Cardiac septum (tissue), 1 donor: ENCODE results near the gene EBPL. TPM values are rescaled to one million over a fixed set of nuclear protein-coding genes. Genes with fewer than 3 reads are reported as not detected.
"Not testable (repeated sequence)": the region's sequence is repeated elsewhere in the genome, so short reads cannot be mapped to it uniquely, and the experiment has no call there.

Experiments
- DNase-seq: peaks from one replicate; pipeline ENCODE4 v3.0.0-alpha.2; 2020; ENCODE audit warnings: low spot score
- intact Hi-C: fragments of 100-400 bp; cut with DNase I; formaldehyde crosslinking; loops from one replicate; pipeline ENCODE4 v1.14.0; 2022
- long read RNA-seq: library from polyadenylated mRNA; unstranded; transcript quantifications from one replicate; pipeline ENCODE4 v2.0.0, GENCODE V29; 2021
- total RNA-seq: library from RNA; stranded (reverse); fragmentation: NEBNext Ultra II Directional; extraction: Animal tissue kit (Norgen Biotek cat#: 25700); gene quantifications from one replicate; pipeline ENCODE4 v1.2.1, GENCODE V29; 2021
- donor health status: DM: no; HTN: no; CAD: no.

EBPL gene
- 6.7 TPM for total RNA-seq
- long read RNA-seq, partial matches to known transcripts: 0 of 7 reads
- long read RNA-seq, other reads (novel, unspliced or antisense): 0 of 7 reads

DNA sequence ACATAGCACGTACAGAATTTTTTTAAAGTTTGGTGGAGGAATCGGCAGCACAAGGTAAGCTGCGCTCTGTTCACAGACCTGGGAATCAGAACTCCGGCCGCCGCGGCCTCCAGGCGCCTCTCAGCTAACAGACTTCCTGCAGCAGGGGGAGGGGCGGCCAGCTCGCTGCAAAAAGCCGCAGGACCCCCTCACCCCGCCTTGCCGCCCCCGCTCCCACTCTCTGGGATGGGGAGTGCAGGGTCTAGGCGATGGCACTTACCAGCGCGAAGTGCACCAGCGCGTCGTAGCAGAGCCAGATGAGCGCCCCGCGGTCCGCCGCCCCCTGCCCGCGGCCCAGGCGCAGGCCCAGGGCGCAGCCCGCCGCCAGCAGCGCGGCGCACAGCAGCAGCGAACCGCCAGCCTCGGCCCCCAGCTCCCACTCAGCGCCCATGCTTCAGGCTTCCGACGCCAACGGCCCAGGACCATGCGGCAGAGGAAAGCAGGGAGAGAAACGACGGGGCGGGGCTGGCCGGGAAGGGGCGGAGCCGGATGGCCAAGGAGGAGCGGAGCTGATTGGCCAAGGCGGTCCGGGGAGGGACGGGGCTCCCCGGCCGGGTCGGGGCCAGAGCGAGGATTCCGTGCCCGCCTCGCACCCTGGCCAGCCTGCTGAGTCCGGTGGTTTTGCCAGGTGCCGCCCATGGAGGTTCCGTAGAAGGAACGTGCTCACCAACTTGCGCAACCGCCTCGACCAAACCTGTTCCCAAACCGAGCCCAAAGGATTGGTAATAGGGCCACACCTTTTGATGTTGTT lies at the start of gene EBPL:
Gene EBPL, minus strand, starts transcription at position 492 of the 790 bp plus-strand sequence. Its CDS starts 62 bp downstream, at position 430.
- intact Hi-C loops: loop anchor here (2.0 kb wide), 1 partner anchor 102 kb away; the partner anchor contains the start of gene KPNA3
- DNase-seq: peak; percentile 98

DNA sequence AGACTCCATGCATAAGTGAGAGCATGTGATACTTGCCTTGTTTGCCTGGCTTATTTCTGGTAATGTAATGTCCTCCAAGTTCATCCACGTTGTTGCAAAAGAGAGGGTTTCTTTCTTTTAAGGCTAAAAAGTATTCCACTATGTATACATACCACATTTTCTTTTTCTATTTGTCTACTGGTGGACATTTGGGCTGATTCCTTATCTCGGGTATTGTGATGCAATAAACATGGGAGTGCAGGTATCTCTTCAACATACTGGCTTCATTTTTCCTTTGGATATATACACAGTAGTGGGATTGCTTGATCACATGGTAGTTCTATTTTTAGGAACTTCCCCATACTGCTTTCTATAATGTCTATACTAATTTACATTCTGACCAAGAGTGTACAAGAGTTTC lies 49.6 kb upstream of the EBPL start:
- intact Hi-C loops: no loop called here
- no peak for DNase-seq

DNA sequence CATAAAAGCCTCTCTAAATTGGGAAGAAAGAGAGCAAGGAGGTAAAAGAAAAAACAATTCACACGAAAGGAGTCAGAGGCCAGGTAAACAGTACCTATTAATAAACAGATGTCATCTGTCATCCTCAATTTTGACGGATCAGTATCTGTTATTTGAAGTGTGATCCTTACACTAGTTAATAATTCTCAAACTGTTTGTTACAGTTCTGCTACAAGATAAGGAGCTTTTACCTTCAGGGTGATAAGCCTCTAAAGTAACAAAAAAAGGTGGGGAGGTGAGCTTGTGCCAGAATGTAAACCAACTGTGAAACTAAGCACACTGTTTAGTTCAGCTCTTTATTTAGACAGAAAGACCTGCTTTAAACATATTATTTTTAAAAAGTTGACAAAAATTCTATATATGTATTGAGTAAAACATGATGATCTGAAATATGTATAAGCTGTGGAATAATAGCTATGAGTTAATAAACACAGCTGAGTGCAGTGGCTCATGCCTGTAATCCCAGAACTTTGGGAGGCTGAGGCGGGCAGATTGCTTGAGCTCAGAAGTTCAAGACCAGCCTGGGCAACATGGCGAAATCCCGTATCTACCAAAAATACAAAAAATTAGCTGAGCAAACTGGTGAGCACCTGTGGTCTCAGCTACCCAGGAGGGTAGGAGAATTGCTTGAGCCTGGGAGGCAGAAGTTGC lies 48.4 kb upstream of the EBPL start:
- intact Hi-C loops: no loop called here
- no peak for DNase-seq

DNA sequence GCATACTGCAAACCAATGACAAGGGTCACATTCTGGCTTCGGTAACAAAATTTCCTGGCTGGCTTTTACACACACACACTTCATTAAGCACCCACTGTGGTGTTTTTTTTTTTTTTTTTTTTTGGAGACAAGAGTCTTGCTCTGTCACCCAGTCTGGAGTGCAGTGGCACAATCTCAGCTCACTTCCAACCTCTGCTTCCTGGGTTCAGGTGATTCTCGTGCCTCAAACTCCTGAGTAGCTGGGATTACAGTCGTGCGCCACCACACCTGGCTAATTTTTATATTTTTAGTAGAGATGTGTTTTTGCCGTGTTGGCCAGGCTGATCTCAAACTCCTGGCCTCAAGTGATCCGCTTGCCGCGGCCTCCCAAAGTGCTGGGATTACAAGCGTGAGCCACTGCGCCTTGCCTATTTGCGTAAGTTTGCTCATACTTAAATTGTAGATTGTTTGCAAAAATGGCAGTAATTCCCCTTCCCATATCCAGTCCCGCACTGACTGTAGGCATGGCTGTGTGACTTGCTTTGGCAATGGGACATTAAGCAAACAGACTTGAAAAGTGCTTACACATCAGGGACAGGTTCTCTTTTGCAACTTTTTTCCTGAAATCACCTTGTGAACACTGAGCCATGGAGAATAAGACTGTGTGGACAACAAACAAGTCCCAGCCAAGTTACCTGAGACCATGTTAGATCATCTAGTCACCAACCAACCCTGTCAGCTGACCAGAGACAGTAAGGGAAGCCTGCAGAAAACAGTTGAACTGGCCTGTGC lies 42.1 kb upstream of the EBPL start:
- DNase-seq: no peak
- intact Hi-C loops: no loop called here

DNA sequence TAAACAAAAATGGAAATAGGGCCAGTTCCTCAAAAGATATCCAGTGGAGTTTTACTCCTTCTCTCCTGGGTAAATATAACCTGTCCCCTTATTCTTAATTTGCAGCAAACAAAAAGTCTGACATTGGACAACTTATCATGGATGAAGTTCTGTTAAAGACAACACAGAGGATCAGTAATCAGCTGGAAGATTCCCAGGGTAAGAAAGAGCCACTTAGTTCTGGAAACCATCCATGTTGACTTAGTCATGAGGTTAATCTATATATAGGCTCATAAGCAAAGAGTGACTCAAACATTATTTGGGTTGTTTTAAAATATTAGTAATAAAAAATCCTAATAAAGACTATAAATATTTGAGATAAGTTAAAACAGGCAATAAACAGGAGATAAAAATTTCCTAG lies 40.5 kb upstream of the EBPL start:
- intact Hi-C loops: no loop called here
- DNase-seq: no peak

DNA sequence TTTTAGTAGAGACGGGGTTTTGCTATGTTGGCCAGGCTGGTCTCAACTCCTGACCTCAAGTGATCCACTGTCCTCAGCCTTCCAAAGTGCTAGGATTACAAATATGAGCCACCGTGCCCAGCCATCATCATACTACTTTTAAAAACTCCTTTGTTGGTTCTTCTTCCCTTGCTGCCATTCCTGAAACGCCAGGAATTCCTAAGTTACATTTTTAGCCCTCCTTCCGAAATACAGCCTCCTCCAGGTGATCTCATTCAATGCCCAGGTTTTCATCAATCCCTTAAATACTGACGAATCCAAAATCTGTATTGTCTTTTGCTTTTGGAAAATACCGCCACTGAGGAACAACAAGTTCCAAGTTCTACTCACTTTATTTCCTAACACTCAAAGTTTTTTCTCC lies 25.3 kb upstream of the EBPL start:
- no peak for DNase-seq
- intact Hi-C loops: no loop called here

DNA sequence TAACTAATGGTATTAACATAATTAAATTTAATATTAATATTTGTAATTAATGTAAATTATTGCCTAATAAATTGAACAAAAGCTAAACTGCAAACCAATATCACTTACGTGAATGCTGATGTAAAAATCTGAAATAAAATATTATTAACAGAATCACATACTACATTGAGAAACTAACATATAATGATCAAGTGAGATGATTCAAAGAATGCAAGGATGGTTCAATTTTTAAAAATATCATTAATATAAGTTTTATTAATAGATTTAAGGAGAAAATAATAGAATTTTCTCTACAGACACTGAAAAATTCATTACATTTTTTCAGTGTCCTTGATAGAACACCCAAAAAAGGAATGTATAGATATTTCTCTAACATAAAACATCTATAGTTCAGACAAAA lies 23.5 kb upstream of the EBPL start:
- intact Hi-C loops: no loop called here
- DNase-seq: no peak

DNA sequence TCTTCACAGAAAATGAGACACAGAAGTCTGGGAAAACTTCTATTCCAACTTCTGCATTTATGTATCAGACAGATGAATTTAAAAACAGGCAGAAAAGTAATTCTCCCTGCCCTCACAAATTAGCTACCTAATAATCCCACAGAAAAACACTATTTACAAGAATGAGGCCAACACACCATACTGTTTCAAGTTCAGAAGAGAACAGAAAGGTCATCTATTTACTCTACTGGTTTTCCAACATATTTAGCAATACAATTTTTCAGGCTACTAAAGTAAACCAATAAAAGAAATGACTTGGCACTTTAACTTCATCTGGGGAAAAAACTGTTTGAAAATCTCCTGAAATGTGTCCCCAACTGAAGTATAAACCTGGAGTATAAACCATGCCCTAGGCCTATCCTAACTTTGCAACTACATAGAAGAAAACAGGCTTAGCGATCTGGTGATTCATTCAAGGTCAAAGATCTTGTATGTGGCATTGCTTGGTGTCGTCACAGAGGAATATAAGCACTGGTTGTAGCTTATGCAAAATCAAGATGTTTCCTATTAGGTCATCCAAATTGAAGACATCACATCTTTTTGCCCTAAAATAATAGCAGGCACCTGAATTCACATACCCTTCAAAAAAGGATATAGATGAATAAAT lies 20.1 kb upstream of the EBPL start:
- no peak for DNase-seq
- intact Hi-C loops: no loop called here

DNA sequence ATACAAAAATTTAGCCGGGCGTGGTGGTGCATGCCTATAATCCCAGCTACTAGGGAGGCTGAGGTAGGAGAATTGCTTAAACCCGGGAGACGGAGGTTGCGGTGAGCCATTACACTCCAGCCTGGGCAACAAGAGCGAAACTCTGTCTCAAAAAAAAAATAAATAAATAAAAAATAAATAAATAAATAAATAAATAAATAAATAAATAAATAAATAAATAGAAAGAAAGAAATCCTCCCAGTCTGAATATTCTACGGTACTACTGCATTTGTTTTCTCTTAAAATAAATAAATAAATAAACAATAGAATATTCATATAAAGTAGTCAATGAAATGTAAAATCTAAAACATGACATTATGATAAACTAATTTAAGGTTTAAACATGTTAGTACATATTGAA lies 13.0 kb upstream of the EBPL start:
- intact Hi-C loops: not testable (repeated sequence)

DNA sequence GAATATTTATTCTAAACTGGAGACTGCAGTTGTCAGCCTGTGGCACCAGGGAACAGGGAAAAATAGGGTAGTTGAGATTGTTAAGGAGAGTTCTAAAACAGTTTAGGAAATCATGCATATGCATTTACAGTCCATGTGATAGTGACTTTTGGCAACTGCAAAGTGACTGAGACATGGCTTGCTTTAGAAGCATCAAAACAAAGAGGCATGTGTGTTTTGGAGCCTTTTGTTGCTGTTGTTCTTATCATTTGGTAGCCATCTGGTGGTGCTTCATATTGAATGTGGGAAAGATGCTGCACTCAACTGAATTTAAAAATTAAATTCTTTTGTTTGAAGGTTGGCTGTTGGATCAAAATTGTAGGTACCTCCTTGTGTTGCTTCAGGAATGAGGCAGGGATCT lies 10.2 kb upstream of the EBPL start:
- intact Hi-C loops: no loop called here
- no peak for DNase-seq

More for the DNA sequence above, 13.0 kb upstream of the EBPL start:
- not testable (repeated sequence) for DNase-seq

DNA sequence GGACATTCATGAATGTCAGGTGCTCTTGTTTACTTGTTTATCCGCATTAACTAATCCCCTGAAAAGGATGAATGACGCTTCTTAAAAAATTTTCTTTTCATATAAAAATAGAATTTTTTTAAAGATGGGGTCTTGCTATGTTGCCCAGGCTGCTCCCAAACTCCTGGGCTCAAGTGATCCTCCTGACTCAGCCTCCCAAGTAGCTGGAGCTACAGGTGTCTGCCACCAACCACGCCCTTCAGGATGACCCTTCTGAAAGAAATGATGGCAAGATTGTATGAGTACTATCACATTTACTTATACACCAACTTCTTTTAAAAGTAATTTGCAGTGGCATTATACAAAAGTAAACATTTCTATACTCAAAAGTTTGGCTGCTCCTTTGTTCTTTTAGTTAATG lies 6.2 kb upstream of the EBPL start:
- no peak for DNase-seq
- intact Hi-C loops: no loop called here

DNA sequence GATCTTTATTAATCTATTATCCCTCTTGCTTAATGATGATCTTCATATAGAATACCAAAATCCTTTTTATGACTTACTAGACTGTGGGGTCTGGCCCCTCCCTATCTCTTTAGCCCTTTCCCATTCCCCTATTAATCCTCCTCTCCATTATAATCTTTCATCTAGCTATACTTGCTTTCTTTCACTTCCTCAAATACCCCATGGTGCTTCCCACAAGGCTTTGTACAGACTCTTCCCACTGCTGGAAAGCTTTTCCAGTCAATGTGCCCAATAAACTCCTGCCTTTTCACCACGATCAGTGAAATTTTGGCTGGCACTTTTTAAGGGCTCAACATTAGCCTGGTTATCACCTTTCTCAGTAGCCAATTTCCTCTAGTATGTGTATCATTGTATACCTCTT lies 3.2 kb upstream of the EBPL start:
- DNase-seq: no peak
- intact Hi-C loops: no loop called here

DNA sequence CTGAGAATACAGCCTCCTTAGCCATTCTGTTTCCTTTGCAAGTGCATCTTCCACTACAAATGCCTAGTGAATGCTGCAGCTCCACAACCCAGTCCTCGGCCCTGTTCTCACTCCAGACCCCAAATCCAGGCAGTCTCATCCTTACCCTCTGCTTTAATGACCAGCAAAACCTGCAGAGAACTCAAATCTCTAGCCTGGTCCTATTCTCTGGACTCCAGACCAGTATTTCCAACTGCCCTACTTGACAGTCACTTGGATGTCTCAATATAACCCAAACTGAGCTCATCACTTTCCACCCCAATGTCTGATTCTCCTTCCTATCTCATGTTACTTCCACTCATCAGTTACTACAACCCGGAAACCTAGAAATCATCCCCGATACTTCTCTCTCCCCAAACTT lies 2.6 kb upstream of the EBPL start:
- no peak for DNase-seq
- intact Hi-C loops: no loop called here

DNA sequence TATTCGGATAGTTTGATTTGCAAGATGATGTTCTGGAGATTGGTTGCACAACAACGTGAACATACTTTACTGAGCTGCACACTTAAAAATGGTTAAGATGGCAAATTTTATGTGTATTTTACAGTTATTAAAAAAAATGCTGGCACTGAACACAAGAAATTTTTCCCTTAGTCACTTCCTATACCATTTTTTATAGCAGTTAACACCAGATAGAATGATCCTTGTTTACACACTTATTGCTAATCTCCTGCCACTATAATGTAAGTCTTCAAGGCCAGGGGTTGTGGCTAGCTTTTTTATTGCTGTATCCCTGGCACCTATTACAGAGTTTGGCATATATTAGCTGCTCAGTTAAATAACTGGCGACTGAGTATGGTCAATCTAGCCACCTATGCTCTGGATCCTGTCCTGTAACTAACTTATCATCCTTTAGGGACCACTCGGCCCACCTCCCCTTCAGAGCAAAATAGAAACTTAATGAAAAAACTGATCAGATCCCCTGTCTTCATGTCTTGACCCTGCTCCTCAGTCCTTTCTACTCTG lies 2.0 kb upstream of the EBPL start:
- intact Hi-C loops: no loop called here
- no peak for DNase-seq

DNA sequence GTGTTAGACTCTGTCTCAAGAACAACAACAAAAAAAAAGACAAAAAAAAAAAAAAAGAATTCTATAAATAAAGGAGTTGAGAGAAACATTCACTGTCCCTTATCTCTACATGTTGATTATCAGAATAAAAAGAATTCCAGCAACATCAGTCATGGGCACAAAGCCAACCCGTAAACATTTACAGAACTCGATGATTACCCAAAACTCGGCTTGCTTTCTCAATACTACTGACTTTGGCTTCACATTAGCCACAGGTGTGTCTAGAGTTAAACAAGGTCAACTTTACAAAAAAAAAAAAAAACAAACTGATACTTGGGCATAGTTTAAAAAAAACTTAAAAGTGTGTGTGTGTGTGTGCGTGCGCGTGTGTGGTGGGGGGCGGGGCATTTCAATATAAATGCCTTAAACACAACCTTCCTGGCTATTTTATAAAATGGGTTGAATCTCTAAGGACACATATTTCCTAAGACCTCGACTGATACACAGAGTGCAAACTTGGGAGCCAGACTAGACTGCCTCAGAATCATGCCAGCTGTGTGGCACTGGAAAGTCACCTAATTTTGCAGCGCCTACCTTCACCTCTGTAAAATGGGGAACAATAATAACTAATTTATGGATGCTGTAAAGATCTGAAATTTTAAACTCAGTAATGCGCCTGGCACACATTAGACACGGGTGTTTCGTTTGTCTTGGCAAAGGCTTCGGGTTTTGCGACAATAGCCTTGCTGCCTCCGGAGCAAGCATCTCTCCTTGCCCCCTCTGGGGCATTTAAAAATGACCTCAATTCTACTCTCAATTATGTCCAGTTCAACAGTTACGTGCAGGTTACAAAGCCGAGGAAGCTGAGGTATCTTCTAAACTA lies 922 bp downstream of the EBPL start:
- DNase-seq: no peak
- intact Hi-C loops: loop anchor here (2.0 kb wide), 1 partner anchor 102 kb away; the partner anchor contains the start of gene KPNA3

DNA sequence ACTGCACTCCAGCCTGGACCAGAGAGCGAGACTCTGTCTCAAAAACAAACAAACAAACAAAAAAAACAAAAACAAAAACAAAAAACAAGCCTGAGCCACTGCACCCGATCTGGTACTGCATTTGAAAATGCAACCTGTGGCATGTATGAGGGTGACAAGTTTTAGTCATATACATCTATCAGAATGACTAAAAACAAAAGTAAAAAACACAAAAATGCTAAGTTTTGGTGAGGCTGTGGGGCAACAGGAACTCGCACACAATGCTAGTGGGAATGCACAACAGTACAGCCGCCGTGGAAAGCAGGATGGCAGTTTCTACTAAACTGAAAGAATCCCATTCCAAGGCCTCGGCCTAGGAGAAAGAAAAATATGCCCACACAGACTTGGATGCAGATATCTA lies 7.8 kb downstream of the EBPL start:
- intact Hi-C loops: no loop called here

DNA sequence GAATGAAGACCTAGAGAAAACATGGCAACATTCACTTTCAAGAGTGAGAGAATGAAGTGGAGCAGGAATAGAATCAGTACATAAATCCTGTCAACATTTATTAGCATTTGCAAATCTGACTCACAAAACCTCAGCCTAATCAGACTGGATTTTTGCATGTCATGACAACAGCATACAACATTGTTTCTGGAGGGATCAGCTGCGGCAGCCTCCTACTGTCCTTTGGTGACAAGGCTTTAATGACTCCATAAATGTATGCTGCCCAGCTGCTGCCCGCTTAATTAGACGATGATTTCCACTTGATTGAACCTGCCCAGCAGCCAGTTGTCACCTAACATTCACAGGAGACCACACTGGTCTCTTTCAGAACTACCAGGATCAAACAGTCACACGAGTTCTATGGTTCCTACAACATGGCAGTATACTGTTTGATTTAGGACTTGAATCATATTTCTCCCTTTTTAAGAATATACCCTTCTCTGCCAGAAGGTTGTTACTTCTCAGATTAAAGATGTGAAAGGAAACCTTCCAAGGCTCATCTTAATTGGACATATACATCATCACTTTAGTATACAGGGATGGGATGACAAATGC lies 9.3 kb downstream of the EBPL start:
- intact Hi-C loops: no loop called here
- DNase-seq: no peak

More for the DNA sequence above, 7.8 kb downstream of the EBPL start:
- DNase-seq: no peak

DNA sequence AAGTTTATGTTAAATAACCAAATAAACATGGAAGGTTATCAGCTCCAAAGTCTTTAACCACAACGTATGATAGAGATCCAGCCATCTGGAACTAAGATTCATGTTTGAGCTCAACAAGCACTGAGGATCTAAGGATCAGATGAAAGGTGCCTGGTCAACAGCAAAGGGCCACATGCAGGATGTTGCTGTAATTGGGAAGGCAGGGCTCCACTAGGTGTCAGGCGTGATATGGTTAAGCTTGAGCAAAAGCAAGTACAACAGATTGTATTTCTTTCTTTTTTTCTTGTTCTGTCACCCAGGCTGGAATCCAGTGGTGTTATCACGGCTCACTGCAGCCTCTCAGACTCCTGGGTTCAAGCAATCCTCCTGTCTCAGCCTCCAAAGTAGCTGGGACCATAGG lies 12.0 kb downstream of the EBPL start:
- DNase-seq: no peak
- intact Hi-C loops: no loop called here
